EH (cell line): ENCODE measurements around the gene PRR13.

Source experiments
- DNase-seq: peaks from one replicate; pipeline ENCODE4 v3.0.0-alpha.2; 2015; ENCODE audit warnings: low read depth

Gene PRR13

DNA sequence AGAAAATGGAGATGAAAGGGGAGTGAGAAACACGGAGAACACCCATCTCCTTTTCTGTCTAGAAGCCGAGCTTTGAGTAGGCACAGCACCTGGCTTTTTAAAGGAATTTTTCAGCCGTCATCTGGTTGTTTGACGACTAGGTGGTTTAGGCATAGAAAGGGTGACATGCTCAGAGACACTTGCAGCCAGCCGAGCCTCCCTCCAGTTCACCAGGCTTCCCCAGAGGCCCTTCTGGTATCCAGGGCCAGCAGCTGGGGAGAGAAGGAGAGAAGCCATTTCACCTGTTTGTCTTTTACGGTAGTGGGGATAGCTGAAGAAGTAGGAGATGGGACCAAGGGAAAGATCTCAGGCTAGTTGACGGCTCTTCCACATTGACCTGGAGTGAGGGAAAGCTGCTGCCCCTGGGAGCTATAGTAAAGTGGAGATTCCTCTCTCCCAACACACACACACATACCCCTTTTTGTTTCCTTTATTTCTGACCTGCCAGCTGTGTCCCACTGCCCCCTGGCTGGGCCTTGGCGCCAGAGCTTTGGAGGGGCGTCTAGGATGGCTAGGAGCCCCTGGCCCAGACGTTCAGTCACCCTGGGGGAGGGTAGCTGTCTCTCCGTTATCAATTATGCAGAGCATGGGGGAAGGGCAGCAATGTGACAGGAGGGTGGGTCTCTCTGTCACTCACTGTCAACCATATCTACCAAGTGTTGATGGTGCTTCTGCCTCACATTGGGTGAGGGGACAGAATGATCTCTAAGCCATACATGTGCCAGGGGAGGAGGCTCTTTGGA is 52.3 kb downstream of the PRR13 start:
- no peak for DNase-seq
